ENCODE results near the gene ADGRV1.

The ADGRV1 gene

DNA sequence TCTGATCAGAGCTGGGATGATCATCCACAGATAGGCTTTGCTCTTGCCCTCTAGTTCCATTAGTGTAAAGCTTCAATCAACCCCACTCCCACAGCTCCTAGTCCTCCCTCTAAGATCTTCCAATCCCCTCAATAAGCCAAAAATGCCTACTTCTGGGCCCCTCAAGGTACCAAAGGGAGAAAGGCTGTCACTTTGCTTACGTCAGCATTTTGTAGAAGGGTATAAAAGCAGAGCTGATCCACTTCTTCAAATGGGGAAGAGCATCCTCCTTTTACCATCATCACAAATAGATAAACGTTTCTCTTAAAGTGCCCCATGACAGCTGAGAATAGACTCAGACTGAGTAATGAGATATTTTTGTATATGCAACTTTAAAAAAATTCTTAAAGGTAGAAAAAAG, 13.1 kb upstream of the ADGRV1 start:
- in situ Hi-C loops (cut with MboI; ENCODE audit: low sequenced_read_pairs) = no loop called here
- DNase-seq (ENCODE audit: low spot score in 2 of 2) = no peak

DNA sequence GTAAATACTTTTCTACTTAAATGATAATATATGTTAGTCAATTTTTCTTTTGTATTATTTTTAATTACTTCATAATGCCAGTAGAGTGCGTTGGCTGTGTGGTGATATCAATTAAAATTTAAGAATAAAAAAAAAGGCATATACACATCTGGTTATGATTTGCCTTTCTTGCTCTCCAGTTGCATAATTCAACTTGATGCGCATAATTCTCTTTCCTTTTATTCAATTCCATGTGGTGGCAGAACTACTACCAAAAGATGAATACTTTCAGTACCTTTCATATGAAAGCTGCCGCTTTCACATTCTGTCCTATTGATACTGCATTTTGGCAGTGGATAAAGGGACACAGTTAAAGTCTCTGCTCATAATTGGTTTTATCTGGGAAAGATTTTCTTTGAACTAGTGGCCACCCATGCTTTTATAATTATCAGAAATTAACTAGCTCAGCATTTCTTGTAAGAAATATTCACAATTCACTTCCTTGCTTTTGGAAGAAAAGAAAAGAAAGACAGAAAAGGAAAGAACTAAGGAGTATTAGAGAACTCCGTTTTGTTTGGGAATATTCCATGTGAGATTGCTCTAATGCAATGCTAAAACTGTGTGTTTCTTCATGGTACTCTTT, 12.3 kb upstream of the ADGRV1 start:
- in situ Hi-C loops (cut with MboI; ENCODE audit: low sequenced_read_pairs) = no loop called here
- Histone ChIP-seq H3K4me3 (no peak overlapping the region), H3K27me3 (ENCODE audit: low read depth) (no peaks in the 10 kb centered on the region), H3K4me1 (peaks cover 52% of the 10 kb centered on the region), H3K9me3 (no peaks in the 10 kb centered on the region), H3K36me3 (replicated peaks) (no peaks in the 10 kb centered on the region)
- DNase-seq (ENCODE audit: low spot score in 2 of 2) = peak in 1 of 2 experiments; percentile 67

More for the DNA sequence above, 13.1 kb upstream of the ADGRV1 start:
- no peaks in the 10 kb centered on the region for H3K27me3 ChIP-seq (ENCODE audit: low read depth)
- peaks cover 52% of the 10 kb centered on the region for H3K4me1 ChIP-seq
- H3K4me3 ChIP-seq = no peak overlapping the region
- H3K36me3 ChIP-seq (replicated peaks) = no peaks in the 10 kb centered on the region
- H3K9me3 ChIP-seq = no peaks in the 10 kb centered on the region

DNA sequence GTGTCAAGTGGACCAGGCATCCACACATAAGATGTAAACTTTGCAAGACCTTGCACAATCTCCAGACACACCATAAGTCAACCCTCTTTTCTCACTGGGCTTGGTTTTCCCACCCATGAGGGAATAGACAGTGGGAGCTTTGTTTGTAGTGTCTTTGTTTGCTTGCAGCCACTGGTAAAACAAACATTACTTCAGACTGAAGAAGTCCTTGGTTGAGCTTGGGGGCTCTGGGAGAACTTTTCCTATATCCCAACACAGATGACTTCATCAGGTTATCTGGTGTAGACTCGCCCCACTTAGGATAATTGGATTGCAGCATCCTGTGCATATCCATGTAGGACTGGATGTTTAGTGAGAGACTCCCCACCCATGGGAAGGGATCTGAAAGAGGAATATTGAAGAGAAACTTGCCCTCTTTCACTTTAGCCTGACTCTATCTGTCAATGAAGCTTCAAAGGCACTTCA, 11.5 kb upstream of the ADGRV1 start:
- no peak overlapping the region for H3K4me3 ChIP-seq
- in situ Hi-C loops (cut with MboI; ENCODE audit: low sequenced_read_pairs) = no loop called here

GRCh38 chr5:90548069-90548593, 10.5 kb upstream of the ADGRV1 start:
- in situ Hi-C loops (cut with MboI; ENCODE audit: low sequenced_read_pairs) = no loop called here
- peaks cover 45% of the 10 kb centered on the region for H3K4me1 ChIP-seq
- no peaks in the 10 kb centered on the region for H3K27me3 ChIP-seq (ENCODE audit: low read depth)
- DNase-seq (ENCODE audit: low spot score in 2 of 2) = peak; percentile 82 to 92
- no peaks in the 10 kb centered on the region for H3K36me3 ChIP-seq (replicated peaks)
- no peaks in the 10 kb centered on the region for H3K9me3 ChIP-seq
- no peak overlapping the region for H3K4me3 ChIP-seq

More for the DNA sequence above, 11.5 kb upstream of the ADGRV1 start:
- Histone ChIP-seq H3K9me3 (no peaks in the 10 kb centered on the region), H3K27me3 (ENCODE audit: low read depth) (no peaks in the 10 kb centered on the region), H3K36me3 (replicated peaks) (no peaks in the 10 kb centered on the region), H3K4me1 (peaks cover 52% of the 10 kb centered on the region)
- peak; percentile 23 to 25 for DNase-seq (ENCODE audit: low spot score in 2 of 2)

DNA sequence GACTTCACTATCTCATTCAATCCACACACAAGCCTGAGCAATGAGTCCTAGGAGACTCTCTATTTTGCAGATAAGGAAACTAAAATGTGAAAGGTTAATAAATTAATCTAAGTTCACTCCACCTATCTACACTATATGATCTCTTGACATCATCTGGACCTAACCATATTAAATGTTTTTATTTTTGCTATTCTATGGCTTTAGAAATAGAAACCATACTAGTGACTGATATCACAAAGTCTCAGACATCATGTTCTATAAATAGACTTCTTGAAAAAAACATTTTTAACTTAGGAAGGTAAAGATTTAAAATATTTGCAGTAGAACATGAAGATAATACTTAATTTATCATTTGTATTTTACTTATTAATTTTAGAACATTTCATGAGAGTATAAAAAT, 9.4 kb upstream of the ADGRV1 start:
- H3K36me3 ChIP-seq (replicated peaks) = no peaks in the 10 kb centered on the region
- in situ Hi-C loops (cut with MboI; ENCODE audit: low sequenced_read_pairs) = no loop called here
- no peaks in the 10 kb centered on the region for H3K27me3 ChIP-seq (ENCODE audit: low read depth)
- no peaks in the 10 kb centered on the region for H3K9me3 ChIP-seq
- DNase-seq (ENCODE audit: low spot score in 2 of 2) = no peak
- peaks cover 49% of the 10 kb centered on the region for H3K4me1 ChIP-seq
- no peak overlapping the region for H3K4me3 ChIP-seq

GRCh38 chr5:90549729-90550275, 8.8 kb upstream of the ADGRV1 start:
- Histone ChIP-seq H3K9me3 (no peaks in the 10 kb centered on the region), H3K4me3 (no peak overlapping the region), H3K4me1 (peaks cover 50% of the 10 kb centered on the region), H3K27me3 (ENCODE audit: low read depth) (no peaks in the 10 kb centered on the region), H3K36me3 (replicated peaks) (no peaks in the 10 kb centered on the region)
- in situ Hi-C loops (cut with MboI; ENCODE audit: low sequenced_read_pairs) = no loop called here
- DNase-seq (ENCODE audit: low spot score in 2 of 2) = no peak

- Histone ChIP-seq H3K9me3 (no peaks in the 10 kb centered on the region), H3K4me3 (no peak overlapping the region), H3K27me3 (ENCODE audit: low read depth) (no peaks in the 10 kb centered on the region), H3K36me3 (replicated peaks) (no peaks in the 10 kb centered on the region), H3K4me1 (peaks cover 57% of the 10 kb centered on the region)
- DNase-seq (ENCODE audit: low spot score in 2 of 2) = no peak
- in situ Hi-C loops (cut with MboI; ENCODE audit: low sequenced_read_pairs) = no loop called here
These were observed 7.6 kb upstream of the ADGRV1 start for GRCh38 chr5:90550963-90551362.

DNA sequence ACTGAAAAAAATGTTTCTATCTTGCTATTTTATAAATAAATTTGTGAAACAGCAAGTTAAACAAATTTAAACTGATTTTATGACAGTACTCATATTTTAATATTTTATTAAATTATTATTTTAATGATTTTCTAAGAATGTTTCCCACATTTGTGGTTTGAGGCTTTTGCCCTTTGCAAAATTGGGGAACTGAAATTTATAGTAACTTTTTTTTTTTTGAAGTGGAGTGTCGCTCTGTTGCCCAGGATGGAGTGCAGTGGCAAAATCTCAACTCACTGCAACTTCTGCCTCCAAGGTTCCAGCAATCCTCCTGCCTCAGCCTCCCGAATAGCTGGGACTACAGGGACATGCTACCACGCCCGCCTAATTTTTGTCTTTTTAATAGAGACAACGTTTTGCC, 7.2 kb upstream of the ADGRV1 start:
- in situ Hi-C loops (cut with MboI; ENCODE audit: low sequenced_read_pairs) = no loop called here
- Histone ChIP-seq H3K9me3 (no peaks in the 10 kb centered on the region), H3K4me3 (no peak overlapping the region), H3K27me3 (ENCODE audit: low read depth) (no peaks in the 10 kb centered on the region), H3K36me3 (replicated peaks) (no peaks in the 10 kb centered on the region), H3K4me1 (peaks cover 53% of the 10 kb centered on the region)
- DNase-seq (ENCODE audit: low spot score in 2 of 2) = no peak

GRCh38 chr5:90553711-90554110, 4.9 kb upstream of the ADGRV1 start:
- no peak for DNase-seq (ENCODE audit: low spot score in 2 of 2)
- H3K9me3 ChIP-seq = no peaks in the 10 kb centered on the region
- no peaks in the 10 kb centered on the region for H3K36me3 ChIP-seq (replicated peaks)
- in situ Hi-C loops (cut with MboI; ENCODE audit: low sequenced_read_pairs) = no loop called here
- H3K27me3 ChIP-seq (ENCODE audit: low read depth) = no peaks in the 10 kb centered on the region
- H3K4me1 ChIP-seq = peaks cover 42% of the 10 kb centered on the region
- no peak overlapping the region for H3K4me3 ChIP-seq

GRCh38 chr5:90554358-90555006, 4.1 kb upstream of the ADGRV1 start:
- H3K4me3 ChIP-seq = no peak overlapping the region
- H3K4me1 ChIP-seq = peaks cover 36% of the 10 kb centered on the region
- H3K36me3 ChIP-seq (replicated peaks) = no peaks in the 10 kb centered on the region
- no peaks in the 10 kb centered on the region for H3K27me3 ChIP-seq (ENCODE audit: low read depth)
- H3K9me3 ChIP-seq = no peaks in the 10 kb centered on the region
- peak; percentile 22 to 86 for DNase-seq (ENCODE audit: low spot score in 2 of 2)
- in situ Hi-C loops (cut with MboI; ENCODE audit: low sequenced_read_pairs) = no loop called here

- DNase-seq (ENCODE audit: low spot score in 2 of 2) = no peak
- no peaks in the 10 kb centered on the region for H3K36me3 ChIP-seq (replicated peaks)
- peaks cover 40% of the 10 kb centered on the region for H3K4me1 ChIP-seq
- no peaks in the 10 kb centered on the region for H3K9me3 ChIP-seq
- in situ Hi-C loops (cut with MboI; ENCODE audit: low sequenced_read_pairs) = no loop called here
- no peaks in the 10 kb centered on the region for H3K27me3 ChIP-seq (ENCODE audit: low read depth)
- no peak overlapping the region for H3K4me3 ChIP-seq
These were observed 2.9 kb upstream of the ADGRV1 start for GRCh38 chr5:90555666-90556065.

GRCh38 chr5:90557391-90557790, 1.2 kb upstream of the ADGRV1 start:
- no peak for DNase-seq (ENCODE audit: low spot score in 2 of 2)
- H3K4me1 ChIP-seq = peaks cover 56% of the 10 kb centered on the region
- no peaks in the 10 kb centered on the region for H3K36me3 ChIP-seq (replicated peaks)
- peak overlapping the region; percentile 55 for H3K4me3 ChIP-seq
- H3K9me3 ChIP-seq = no peaks in the 10 kb centered on the region
- in situ Hi-C loops (cut with MboI; ENCODE audit: low sequenced_read_pairs) = no loop called here
- no peaks in the 10 kb centered on the region for H3K27me3 ChIP-seq (ENCODE audit: low read depth)

- H3K36me3 ChIP-seq (replicated peaks) = no peaks in the 10 kb centered on the region
- H3K4me3 ChIP-seq = peak overlapping the region; percentile 55
- H3K27me3 ChIP-seq (ENCODE audit: low read depth) = no peaks in the 10 kb centered on the region
- in situ Hi-C loops (cut with MboI; ENCODE audit: low sequenced_read_pairs) = no loop called here
- DNase-seq (ENCODE audit: low spot score in 2 of 2) = no peak
- peaks cover 61% of the 10 kb centered on the region for H3K4me1 ChIP-seq
- H3K9me3 ChIP-seq = no peaks in the 10 kb centered on the region
These were observed 726 bp upstream of the ADGRV1 start for GRCh38 chr5:90557871-90558270.

DNA sequence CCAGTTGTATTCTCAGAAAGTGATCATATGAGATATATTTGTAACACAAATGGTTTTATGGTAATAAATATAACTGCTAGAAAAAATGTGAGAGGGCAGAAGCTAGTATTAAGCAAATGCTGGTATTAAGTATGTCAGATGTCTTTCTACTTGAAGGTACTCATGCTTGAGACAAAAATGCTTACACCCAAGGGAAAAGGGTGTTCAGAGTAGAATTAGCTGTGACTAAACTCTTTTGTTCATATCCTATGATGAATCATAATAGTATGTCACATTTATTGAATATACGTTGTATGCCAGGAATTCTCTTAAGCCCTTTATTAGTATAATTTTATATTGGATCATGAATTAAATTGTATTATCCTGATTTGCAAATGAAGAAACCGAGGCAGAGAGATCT, 2.2 kb downstream of the ADGRV1 start:
- in situ Hi-C loops (cut with MboI; ENCODE audit: low sequenced_read_pairs) = no loop called here
- Histone ChIP-seq H3K9me3 (no peaks in the 10 kb centered on the region), H3K4me3 (peak overlapping the region; percentile 55), H3K4me1 (peaks cover 43% of the 10 kb centered on the region), H3K27me3 (ENCODE audit: low read depth) (no peaks in the 10 kb centered on the region), H3K36me3 (replicated peaks) (no peaks in the 10 kb centered on the region)
- DNase-seq (ENCODE audit: low spot score in 2 of 2) = peak in 1 of 2 experiments; percentile 87
